Left renal pelvis (tissue), 4 donors: ENCODE data around the gene NXPH4. TPM values are rescaled to one million over a fixed set of nuclear protein-coding genes. Genes with fewer than 3 reads are reported as not detected.

Experiments
- DNase-seq, 4 donors: peaks; one replicate each; pipeline ENCODE4 v3.0.0-alpha.2; 2013; ENCODE audit warnings: low read depth in 4 of 4, low spot score in 3 of 4
- polyA plus RNA-seq, 4 donors: library from polyadenylated mRNA; unstranded; fragments of 120-200 nt; gene quantifications; one replicate each; pipeline ENCODE4 v1.2.1, GENCODE V29; 2013; ENCODE audit not compliant: insufficient read length in 4 of 4

Gene NXPH4
- polyA plus RNA-seq, 4 donors = 3.2 to 6.5 (median 4.1) TPM

GRCh38 chr12:57262126-57262822, 45.7 kb downstream of the NXPH4 start:
- no peak for DNase-seq

- DNase-seq = no peak
Observed at GRCh38 chr12:57263096-57263495, 46.5 kb downstream of the NXPH4 start.

GRCh38 chr12:57266681-57267080, 50.1 kb downstream of the NXPH4 start:
- no peak for DNase-seq

- no peak for DNase-seq
Observed at GRCh38 chr12:57268264-57268663, 51.7 kb downstream of the NXPH4 start.

GRCh38 chr12:57270966-57271470, 54.4 kb downstream of the NXPH4 start:
- DNase-seq = no peak

- DNase-seq = no peak
Observed at GRCh38 chr12:57272337-57273151, 56.0 kb downstream of the NXPH4 start.

- no peak for DNase-seq
Observed at GRCh38 chr12:57273516-57273915, 56.9 kb downstream of the NXPH4 start.

Other genes starting within 250 kb of the NXPH4 start
- gene ZBTB39, start 210.2 kb upstream of the NXPH4 start, polyA plus RNA-seq = 10 to 100 TPM in 3 of 4 donors, 1 to 10 TPM in 1; 8.9 to 13.8 (median 11.7) TPM
- 1 to 10 TPM in 3 of 4 donors, under 1 TPM in 1; 0.37 to 7.6 (median 2.0) TPM for gene TAC3, start 200.3 kb upstream of the NXPH4 start, polyA plus RNA-seq
- under 1 TPM in 3 of 4 donors, not detected in 1; 0.11 to 0.20 (median 0.15) TPM for gene MYO1A, start 166.7 kb upstream of the NXPH4 start, polyA plus RNA-seq
- 10 to 100 TPM; 19.6 to 27.0 (median 25.6) TPM for gene NEMP1, start 138.0 kb upstream of the NXPH4 start, polyA plus RNA-seq
- gene NAB2, start 127.7 kb upstream of the NXPH4 start, polyA plus RNA-seq = 10 to 100 TPM; 40.4 to 54.4 (median 45.4) TPM
- gene STAT6, start 105.4 kb upstream of the NXPH4 start, polyA plus RNA-seq = 100 to 1,000 TPM in 2 of 4 donors, 10 to 100 TPM in 2; 74.8 to 122 (median 98.2) TPM
- 100 to 1,000 TPM in 1 of 4 donors, 10 to 100 TPM in 3; 65.3 to 234 (median 81.0) TPM for gene LRP1, start 88.3 kb upstream of the NXPH4 start, polyA plus RNA-seq
- under 1 TPM in 1 of 4 donors, not detected in 3; 0.53 TPM for gene LRP1-AS, start 69.2 kb upstream of the NXPH4 start, polyA plus RNA-seq
- 10 to 100 TPM; 52.2 to 82.5 (median 70.4) TPM for gene SHMT2, start 12.9 kb downstream of the NXPH4 start, polyA plus RNA-seq
- 1 to 10 TPM; 2.2 to 8.9 (median 4.1) TPM for gene STAC3, start 34.4 kb downstream of the NXPH4 start, polyA plus RNA-seq
- 10 to 100 TPM; 65.5 to 99.8 (median 76.4) TPM for gene R3HDM2, start 214.2 kb downstream of the NXPH4 start, polyA plus RNA-seq
- under 1 TPM; 0.11 to 0.26 (median 0.17) TPM for gene INHBC, start 218.0 kb downstream of the NXPH4 start, polyA plus RNA-seq
- under 1 TPM; 0.36 to 0.78 (median 0.72) TPM for gene INHBE, start 238.5 kb downstream of the NXPH4 start, polyA plus RNA-seq
- 10 to 100 TPM; 16.2 to 62.3 (median 22.1) TPM for gene GLI1, start 243.0 kb downstream of the NXPH4 start, polyA plus RNA-seq